ENCODE results near the gene C10orf88. TPM values are rescaled to one million over a fixed set of nuclear protein-coding genes. Genes with fewer than 3 reads are reported as not detected.

C10orf88 gene
- total and polyA plus RNA-seq, 2 of the 8 experiments (the other 6 are each of a cell fraction or from before 2014, with no cell fraction given): 3.2 to 11.0 TPM

- Histone ChIP-seq H3K4me1 (replicated peaks in 1 of 4; ENCODE audit: control insufficient read depth in 3 of 4, insufficient read depth in 4 of 4, low read length in 3 of 4) (no peaks in the 10 kb centered on the region), H3K23ac (ENCODE audit: insufficient read length) (no peak overlapping the region), H2BK15ac (ENCODE audit: low read length) (no peak overlapping the region), H4K20me1 (replicated peaks in 1 of 2; ENCODE audit: control insufficient read depth in 1 of 2, insufficient read depth in 2 of 2, low read length in 2 of 2) (no peaks in the 10 kb centered on the region), H2BK12ac (ENCODE audit: low read depth, low read length) (no peak overlapping the region), H2AFZ (ENCODE audit: low read length) (0 out of 2 replicates have a peak overlapping the region, but pooled peaks have one; percentile 8), H2AK5ac (ENCODE audit: low read depth, low read length) (no peak overlapping the region), H3K14ac (ENCODE audit: insufficient read length) (no peak overlapping the region), H3K79me1 (ENCODE audit: low read depth, low read length) (no peaks in the 10 kb centered on the region), H3K79me2 (ENCODE audit: control insufficient read depth in 1 of 2, insufficient read depth in 2 of 2, low read length in 2 of 2) (no peaks in the 10 kb centered on the region), H3K36me3 (ENCODE audit: control insufficient read depth in 2 of 4, insufficient read depth in 4 of 4, low read length in 3 of 4) (no peaks in the 10 kb centered on the region), H3K4ac (replicated peaks; ENCODE audit: insufficient read length, low read depth, low read length) (no peak overlapping the region), H3K23me2 (ENCODE audit: low read depth, low read length) (no peaks in the 10 kb centered on the region), H2BK20ac (ENCODE audit: low read length) (no peak overlapping the region), H3K27me3 (replicated peaks in 1 of 4; ENCODE audit: control insufficient read depth in 3 of 4, extremely low read depth in 1 of 4, insufficient read depth in 3 of 4, low read length in 3 of 4) (no peaks in the 10 kb centered on the region), H3K9ac (replicated peaks in 1 of 4; ENCODE audit: extremely low read depth in 1 of 4, low read depth in 3 of 4, low read length in 3 of 4) (no peak overlapping the region), H3K9me3 (ENCODE audit: insufficient read depth in 2 of 2, low read depth in 1 of 2, low read length in 1 of 2) (no peaks in the 10 kb centered on the region), H4K8ac (ENCODE audit: extremely low read depth, insufficient read depth, low read length) (no peak overlapping the region; the same call in 1 of the 2 replicates), H3K27ac (ENCODE audit: low read depth, low read length) (no peak overlapping the region), H3K4me2 (ENCODE audit: insufficient read depth in 1 of 2, low read depth in 2 of 2, low read length in 2 of 2) (no peak overlapping the region), H4K5ac (ENCODE audit: insufficient read length, low read depth, low read length) (no peak overlapping the region), H2BK5ac (ENCODE audit: low read depth, low read length) (no peak overlapping the region), H4K91ac (replicated peaks; ENCODE audit: insufficient read length, low read length) (no peak overlapping the region), H3K18ac (ENCODE audit: extremely low read depth, low read length) (no peak overlapping the region), H2BK120ac (replicated peaks; ENCODE audit: low read depth, low read length) (no peak overlapping the region), H3K56ac (replicated peaks; ENCODE audit: insufficient read length, low read depth, low read length) (no peak overlapping the region), H3K4me3 (ENCODE audit: extremely low read depth in 1 of 4, insufficient read depth in 2 of 4, low read depth in 3 of 4, low read length in 4 of 4) (no peak overlapping the region)
- POLR2A ChIA-PET (ENCODE audit: partially characterized antibody): no interaction called here
- DNase-seq (ENCODE audit: low read depth in 1 of 2, low spot score in 2 of 2) (no peak), FAIRE-seq (no peak)
- 92% methylated on average over 5 of the region's 5 CpGs; no CpG with 5 or more reads in 1 of the 2 experiments for WGBS, 2 experiments (ENCODE audit: extremely low coverage in 1 of 2, insufficient coverage in 1 of 2, insufficient read length in 1 of 2, insufficient replicate concordance in 2 of 2, low coverage in 1 of 2, low lambda C conversion rate in 2 of 2, missing lambda C conversion rate in 1 of 2)
- CTCF ChIA-PET (ENCODE audit: partially characterized antibody): interaction anchor here (0.6 kb wide), 1 partner anchor 9 kb away, joined by 3 read pairs; no protein-coding TSS in a partner anchor
- 0 out of 4 replicates have a peak, but pooled peaks of 1 of the 2 experiments have one; percentile 1 for TF ChIP-seq RAD21 (IDR thresholded peaks at IDR 0.05 in 1 of 2, conservative IDR thresholded peaks at IDR 0.05 in 1 of 2; ENCODE audit: low read depth in 2 of 2, low read length in 2 of 2)
- no peak for TF ChIP-seq ZNF274 (IDR thresholded peaks at IDR 0.05; ENCODE audit: borderline replicate concordance, extremely low read depth, low read length)
Observed at GRCh38 chr10:122894261-122894944, 59.6 kb downstream of the C10orf88 start.
